C4-2B (cell line): Measurements from ENCODE around the gene PAX1.

ENCODE experiments used
- ZFX ChIP-seq: fragments of 450-650 bp; IDR thresholded peaks from 2 replicates; pipeline ENCODE4 v1.6.1; 2017
- TF ChIP-seq, protein P1 (sequence below): fragments of 450-650 bp; conservative IDR thresholded peaks from 2 replicates; pipeline ENCODE4 v1.5.1; 2017; ENCODE audit warnings: mild to moderate bottlenecking

DNA sequence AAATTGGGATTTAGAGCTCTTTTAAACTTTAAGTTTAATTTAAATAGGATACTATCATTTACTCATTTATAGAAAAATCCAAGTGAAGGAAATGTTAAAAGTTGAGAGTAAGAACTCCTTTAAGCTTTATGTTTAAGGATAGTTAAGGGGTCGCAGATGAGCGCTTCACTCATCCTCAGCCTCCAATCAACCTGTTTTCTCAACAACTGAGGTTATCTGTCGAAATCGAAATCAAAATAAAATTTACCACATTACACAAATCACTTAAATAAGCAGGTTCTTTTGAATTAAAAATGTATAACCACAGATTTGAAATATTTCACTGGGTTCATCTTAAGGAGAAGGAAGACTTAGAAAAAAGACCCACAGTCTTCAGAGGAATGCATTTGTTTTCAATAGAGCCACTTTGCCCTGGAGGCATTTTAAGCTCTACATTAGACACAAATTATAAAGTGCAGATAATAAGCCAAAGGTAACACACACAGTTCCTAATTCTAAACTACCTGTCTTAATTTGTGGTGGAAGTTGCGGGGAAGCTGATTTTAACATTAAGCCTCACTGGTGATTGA is 5.5 kb downstream of the PAX1 start:
- TF ChIP-seq, protein P1, sequence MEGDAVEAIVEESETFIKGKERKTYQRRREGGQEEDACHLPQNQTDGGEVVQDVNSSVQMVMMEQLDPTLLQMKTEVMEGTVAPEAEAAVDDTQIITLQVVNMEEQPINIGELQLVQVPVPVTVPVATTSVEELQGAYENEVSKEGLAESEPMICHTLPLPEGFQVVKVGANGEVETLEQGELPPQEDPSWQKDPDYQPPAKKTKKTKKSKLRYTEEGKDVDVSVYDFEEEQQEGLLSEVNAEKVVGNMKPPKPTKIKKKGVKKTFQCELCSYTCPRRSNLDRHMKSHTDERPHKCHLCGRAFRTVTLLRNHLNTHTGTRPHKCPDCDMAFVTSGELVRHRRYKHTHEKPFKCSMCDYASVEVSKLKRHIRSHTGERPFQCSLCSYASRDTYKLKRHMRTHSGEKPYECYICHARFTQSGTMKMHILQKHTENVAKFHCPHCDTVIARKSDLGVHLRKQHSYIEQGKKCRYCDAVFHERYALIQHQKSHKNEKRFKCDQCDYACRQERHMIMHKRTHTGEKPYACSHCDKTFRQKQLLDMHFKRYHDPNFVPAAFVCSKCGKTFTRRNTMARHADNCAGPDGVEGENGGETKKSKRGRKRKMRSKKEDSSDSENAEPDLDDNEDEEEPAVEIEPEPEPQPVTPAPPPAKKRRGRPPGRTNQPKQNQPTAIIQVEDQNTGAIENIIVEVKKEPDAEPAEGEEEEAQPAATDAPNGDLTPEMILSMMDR: no peak
- no peak for TF ChIP-seq ZFX
